Activated CD8-positive, alpha-beta memory T cell treated with anti-CD3 and anti-CD28 coated beads for 4 hours (primary cell): ENCODE results near the gene RABGGTA.

Experiments used
- DNase-seq, 2 donors: peaks; one replicate each; pipeline ENCODE4 v3.0.0-alpha.2; 2020; ENCODE audit warnings: low read depth in 2 of 2

RABGGTA gene

DNA sequence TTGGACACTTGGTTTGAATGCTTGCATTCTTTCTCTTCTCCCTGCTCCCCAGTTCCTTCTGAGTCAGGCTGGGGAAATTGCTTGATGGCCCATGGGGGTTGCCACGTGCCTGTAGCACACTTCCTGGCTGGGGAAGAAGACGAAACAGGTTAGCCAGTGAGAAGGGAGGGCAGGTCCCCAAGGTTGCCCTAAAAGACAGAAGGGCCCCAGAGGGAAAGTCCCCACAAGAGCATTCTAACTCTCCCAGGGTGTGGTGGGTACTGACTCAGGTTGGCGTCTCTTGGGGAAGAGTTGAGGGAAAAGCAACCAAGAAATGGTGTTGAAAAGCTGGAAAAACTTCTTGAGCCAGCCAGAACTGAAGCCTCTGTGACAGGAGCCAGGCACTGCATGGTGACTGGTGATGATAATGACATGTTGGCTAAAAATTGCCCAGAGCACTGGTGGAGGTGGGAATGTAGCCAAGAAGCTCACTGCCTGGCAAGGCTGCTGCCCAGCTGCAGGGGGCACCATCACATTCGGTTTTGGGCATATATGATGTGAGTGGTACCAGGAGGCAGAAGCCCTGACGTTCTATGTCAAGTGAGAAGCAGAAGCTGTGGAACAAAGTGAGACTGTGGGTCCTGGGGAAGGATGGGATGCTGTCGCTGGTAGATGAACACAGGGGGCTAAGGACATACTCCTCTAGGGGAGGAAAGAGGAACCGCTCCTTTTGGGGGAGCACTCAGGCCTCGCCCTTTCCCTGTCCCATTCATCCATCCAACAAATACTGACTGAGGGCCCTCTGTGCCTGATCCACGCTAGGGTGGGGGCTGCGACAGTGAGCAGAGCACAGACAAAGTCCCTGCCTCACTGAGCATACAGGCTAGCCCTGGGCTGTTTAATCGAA lies 8.1 kb upstream of the RABGGTA start:
- DNase-seq: no peak

DNA sequence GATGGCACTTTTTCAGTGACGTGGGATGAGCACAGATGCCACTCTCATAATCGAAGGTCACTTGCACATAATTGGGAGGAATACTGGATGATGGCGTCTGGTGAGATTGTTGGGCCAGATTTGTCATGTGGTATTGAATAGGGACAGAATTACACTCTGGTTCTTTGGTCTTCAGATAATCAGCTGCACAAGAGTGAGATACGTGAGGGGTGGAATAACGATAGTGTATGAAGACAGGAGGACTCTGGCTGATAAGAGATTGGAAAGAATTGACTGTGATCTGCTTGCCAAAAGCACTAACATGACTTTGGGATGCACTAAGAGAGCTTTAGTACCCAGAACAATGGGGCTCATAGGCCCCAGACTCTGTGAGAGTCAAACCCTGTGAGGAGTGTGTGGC lies 7.0 kb upstream of the RABGGTA start:
- no peak for DNase-seq

DNA sequence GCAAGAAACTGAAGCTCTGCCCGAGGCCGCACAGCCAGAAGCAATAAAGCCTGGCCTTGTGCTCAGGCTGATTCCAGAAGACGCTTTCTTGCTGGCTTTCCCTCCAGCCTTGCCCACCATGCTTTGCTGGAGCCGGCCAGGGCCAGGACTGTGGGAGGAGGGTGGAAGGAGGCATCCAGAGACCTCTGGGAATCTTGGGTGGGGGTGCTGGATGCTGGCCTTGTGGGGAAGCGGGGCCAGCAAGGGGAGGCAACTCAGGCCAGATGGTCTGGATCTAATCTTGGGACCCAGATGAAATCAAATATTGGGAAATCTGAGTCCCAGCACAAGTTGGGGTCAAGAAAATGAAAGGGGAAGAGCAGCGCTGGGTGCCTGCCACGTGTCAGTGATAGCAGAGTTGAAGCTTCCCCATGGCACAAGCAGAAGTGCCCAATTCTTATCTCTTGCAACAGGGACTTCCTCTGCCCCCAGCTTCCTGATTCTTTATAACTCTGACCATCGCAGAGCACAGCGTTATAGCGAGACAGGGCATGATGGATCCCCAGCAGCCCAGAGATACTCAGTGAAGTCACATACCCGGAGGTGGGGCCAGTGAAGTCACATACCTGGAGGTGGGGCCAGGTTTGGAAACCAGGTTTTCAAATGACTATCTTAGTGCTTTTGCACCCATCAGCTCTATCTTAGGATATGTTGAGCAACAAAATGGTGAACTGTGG lies 6.4 kb upstream of the RABGGTA start:
- DNase-seq: no peak

DNA sequence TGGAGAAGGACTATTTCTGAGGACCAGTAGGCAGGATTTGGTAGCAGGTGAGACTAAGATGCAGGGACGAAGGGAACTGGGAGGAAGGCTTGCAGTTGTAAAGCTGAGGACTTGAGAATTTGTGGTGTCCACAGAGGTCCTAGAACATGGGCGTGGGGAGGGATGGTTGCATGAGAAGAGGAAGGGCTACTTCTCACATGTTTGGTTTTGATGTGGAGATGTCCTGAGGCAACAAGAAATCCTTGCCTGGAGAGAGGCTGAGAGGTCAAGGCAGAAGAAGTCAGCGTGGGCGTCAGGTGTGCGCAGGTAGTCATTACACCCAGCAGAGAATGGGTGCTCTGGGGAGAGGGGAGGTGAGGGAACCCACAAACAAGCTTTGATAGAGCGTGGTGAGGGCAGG lies 5.7 kb upstream of the RABGGTA start:
- DNase-seq: no peak

DNA sequence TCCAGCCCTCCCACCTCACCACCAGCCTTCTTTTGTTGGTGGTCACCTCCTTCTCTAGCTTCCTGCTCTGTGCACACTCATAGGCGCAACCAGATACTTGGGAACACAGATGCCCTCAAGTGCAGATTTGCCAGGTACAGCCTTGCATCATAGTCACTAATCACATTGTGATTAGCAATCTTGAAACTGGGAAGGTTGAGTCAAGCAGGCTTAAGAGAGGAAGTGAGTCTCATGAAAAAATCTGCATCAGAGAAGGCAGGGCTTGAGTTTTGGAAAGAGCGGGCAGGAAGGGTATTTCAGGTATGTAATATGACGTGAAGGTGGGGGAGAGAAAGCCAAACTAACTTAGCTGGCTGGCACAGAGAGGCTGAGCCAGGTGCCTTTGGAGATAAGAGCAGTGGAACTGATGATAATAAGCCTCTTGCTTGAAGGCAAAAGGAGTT lies 2.7 kb upstream of the RABGGTA start:
- peak in 1 of 2 donors; percentile 23 for DNase-seq

DNA sequence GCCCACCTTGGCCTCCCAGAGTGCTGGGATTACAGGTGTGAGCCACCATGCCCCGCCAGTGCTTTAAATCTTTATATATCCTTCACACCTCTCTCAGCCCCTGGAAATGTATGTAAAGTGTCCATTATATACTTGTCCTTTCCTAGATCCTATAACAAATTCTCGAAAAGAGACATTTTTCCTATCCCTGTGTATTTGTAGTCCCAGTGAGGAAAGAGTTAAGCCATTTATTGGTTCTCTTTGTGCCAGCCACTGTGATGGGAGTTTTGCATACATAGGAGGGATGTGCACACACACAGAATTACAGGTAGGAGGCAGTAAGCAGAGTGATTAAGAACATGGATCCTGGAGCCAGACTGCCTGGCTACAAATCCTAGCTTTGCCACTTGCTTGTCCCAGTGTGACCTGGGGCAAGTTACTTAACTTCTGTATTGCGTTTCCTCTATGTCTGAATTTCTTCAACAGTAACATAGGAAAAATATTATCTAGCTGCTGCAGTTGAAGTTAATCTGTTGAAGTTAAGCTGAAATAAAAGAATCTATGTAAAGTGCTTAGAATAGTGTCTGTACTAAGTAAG lies 2.1 kb upstream of the RABGGTA start:
- no peak for DNase-seq

DNA sequence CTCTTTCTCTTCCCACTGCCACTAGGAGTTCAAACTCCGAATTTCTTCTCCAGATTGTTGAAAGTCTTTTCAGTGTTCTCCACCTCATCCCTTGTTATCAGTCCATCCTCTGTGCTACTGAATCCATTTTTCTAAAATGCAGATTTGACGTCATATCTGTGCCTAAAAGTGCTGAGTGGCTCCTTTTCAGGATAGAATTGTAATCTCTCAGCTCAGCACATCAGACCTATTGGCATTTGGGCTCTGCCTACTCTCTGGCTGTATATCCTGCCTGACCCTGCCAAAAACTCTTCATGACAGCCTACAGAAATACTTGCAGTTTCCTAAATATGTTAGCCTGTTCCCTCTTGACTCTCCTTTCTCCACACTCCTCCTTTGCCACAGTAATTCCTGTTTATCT lies 1.1 kb upstream of the RABGGTA start:
- no peak for DNase-seq

DNA sequence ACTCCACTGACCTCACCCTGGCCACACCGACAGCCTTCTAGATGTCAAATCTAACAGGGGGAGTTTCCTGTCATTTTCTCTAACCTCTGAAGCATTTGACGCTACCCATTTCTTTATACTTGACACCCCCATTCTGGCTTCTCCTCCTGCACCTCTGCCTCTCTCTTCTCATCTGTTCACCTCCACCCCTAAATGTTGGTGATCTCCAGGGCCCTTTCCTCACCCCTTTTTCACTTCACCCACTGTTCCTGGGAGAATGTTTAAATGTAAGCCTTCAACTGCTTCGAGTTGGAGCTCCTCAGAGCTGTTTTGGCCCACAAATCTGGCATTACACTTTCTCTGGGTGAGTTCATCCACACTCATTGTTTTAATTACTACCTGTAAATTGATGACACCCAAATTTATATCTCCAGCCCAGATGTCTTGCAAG lies 452 bp upstream of the RABGGTA start:
- no peak for DNase-seq

DNA sequence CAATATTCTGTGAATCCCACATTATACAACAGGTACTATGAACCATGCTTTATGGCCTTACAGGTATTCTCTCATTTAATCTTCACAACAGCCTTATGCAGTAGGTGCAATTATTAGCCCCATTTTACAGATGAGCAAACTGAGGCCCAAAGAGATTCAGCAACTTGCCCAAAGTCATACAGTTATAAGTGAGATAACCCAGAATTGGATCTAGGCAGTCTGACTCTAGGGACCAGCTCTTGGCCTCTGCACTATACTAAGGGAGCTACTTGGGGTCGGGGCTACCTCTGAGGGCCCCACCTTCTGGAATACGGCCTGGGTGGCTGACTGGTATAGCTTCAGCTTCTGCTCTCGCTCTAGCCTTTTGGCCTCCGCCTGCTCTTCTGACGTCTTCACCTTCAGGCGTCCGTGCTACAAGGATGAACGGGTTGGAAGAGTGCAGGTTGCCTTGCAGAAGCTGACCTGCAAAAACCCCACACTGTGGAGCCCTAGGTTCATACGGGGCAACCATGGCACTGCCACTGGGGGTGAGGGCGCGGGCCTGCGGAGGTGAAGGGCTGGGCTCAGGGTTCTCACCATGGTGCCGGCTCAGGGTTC lies 762 bp downstream of the RABGGTA start:
- no peak for DNase-seq

DNA sequence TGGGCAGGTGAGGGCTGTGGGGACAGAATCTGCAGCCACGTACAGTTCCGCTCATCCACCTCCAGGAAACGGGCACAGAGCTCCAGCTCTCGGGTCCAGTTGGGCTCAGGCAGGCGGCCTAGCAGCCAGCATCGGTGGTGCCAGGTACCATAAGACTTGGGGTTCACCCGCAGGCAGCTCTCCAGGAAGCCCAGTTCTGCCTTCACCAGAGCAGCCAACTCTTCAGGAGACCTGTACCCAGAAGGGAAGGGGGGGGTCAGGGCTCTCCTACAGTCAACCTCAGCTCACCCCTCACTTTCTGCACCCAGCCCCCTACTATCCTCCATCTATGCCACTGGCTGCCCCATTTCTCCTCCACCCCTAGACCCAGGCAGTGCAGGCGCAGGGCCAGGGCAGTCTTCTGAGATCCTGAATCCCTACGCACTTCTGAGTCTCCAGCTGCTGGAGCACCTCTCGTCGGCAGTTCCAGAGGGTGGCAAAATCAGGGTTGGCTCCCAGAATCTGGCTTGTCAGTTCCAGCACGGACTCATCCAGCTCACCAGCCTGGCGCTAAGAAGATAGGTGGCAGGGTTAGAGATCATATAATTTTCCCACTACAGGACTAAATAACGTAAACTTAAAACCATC lies 1.4 kb downstream of the RABGGTA start:
- no peak for DNase-seq

DNA sequence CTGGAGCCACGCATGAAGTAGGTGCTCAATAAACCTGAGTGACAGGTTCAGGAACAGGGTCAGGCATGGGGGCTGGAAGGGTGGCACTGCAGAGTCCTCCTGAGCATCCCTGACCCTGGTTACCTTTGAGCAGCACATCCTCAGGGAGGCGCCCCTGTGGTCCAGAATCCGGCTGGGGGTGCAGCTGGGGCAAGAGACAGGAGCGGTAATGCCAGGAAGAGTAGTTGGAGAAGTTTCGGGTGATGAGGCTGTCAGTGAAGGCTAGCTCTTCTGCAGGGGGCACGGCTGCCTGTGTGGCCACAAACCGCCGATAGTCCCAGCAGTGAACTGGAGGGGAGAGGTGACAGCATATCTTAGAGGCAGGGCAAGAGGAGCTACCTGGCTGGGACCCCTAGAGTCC lies 2.0 kb downstream of the RABGGTA start:
- no peak for DNase-seq

DNA sequence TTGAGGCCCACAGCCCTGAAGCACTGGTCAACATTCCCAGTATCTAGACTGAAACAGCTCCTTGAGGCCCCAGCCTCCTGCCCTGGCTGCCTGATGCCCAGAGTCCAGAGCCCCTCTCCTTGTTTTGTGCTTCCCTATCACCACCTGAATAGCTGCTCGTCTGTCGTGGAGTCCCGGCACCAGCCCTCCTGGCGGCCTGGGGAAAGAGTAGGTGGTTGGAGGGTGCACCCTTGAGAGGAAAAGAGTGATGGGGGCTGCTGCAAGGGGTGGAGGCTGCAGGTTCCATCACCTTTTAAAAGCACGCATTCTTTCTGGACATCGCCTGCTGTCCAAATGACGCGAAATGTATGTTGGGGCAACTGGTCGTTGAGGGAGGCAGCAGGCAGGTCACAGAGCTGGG lies 3.2 kb downstream of the RABGGTA start:
- DNase-seq: no peak

DNA sequence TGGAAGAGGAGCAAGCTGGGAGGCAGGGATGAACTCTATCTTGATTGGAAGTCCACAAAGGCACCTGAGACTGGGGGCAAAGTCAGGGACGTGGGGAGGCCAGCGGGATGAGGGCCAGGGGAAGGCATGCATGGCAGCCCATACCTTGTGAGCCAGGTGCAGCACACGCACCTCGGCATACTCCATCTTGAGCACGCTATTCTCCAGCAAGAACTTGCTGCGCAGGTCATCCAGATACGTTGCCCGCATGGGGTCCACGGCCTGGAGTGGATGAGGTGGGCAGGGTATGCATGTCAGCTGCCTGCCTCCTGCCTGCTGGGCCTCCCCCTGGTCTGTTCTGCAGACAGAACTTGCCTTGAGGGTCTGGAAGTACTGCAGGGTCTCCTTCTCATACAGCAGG lies 3.9 kb downstream of the RABGGTA start:
- DNase-seq: no peak

DNA sequence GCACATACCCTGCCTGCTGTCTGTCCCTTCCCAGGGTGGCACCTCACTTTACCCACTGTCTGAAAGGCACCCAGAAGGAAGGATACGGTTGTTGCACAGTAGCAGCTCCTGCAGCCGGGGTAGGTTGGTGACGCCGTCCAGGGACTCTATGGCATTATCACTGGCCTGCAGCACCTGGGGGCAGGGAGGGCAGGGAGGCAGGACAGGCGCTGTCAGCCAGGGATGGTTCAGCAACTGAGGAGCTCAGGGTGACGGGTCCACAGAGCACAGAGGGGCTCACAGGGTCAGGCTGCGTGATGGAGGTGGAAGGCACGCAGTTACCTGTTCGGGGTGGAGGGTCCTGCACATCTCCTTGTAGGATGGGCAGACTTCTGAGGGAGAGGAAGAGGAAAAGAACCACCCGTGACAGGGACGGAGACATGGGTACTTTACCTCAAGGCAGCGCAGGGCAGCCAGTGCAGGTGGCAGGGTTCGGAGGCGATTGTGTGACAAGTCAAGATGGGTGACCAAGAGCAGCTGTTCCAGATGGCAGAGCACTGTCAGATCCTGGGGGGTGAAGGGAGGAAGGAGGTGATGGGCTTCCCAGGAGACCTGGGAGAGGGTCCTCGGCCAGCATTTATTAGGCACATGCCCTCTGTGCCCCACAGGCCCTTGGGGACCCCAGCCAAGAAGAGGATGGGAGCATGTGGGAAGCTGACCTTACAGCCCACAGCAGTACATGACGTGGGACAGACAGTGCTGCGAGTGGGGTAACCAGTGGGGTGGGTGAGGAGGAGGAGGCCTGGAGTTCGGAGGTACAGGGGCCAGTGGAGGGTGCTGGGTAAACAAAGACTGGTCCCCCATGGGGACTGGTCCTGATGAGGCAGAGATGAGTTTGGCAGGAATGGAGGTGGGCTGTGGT lies 4.8 kb downstream of the RABGGTA start:
- DNase-seq: no peak

DNA sequence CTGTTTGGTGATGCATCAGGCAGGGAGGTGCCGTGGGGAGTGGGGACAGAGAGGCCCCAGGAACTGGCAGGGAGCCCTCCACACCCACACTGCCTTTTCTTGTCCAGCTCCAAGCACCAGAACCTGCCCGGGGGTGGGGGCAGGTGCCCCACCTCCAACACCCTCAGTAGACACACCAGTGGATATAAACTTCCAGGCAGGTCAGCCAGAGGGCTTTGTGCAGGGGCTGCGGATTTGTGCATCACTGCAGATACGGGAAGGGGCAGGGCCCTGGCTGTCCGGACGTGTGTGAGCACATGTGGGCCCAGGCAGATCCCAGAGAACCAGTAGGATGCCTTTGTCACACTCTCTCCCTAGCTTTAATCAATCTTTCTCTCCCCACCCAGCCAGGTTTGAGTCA lies 7.1 kb downstream of the RABGGTA start:
- DNase-seq: no peak

DNA sequence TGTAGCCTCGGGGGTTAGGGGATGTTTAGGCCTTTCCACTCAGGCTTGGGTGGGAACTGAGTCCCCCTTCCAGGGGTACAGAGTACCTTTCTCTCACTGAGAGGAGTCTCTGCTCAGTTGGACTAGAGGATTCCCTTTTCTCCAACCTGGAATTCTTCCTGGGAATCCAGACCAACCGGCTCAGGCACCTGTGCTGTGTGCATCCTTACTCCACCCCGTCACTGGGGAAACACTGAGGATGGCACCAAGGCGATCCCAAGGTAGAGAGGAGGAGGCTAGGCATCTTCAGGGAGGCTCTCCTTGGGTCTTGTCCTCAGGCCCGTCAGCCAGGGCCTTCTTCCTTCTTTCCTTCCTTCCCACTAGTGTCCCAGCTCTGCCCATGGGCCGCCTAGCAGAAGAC lies 7.5 kb downstream of the RABGGTA start:
- DNase-seq: no peak

DNA sequence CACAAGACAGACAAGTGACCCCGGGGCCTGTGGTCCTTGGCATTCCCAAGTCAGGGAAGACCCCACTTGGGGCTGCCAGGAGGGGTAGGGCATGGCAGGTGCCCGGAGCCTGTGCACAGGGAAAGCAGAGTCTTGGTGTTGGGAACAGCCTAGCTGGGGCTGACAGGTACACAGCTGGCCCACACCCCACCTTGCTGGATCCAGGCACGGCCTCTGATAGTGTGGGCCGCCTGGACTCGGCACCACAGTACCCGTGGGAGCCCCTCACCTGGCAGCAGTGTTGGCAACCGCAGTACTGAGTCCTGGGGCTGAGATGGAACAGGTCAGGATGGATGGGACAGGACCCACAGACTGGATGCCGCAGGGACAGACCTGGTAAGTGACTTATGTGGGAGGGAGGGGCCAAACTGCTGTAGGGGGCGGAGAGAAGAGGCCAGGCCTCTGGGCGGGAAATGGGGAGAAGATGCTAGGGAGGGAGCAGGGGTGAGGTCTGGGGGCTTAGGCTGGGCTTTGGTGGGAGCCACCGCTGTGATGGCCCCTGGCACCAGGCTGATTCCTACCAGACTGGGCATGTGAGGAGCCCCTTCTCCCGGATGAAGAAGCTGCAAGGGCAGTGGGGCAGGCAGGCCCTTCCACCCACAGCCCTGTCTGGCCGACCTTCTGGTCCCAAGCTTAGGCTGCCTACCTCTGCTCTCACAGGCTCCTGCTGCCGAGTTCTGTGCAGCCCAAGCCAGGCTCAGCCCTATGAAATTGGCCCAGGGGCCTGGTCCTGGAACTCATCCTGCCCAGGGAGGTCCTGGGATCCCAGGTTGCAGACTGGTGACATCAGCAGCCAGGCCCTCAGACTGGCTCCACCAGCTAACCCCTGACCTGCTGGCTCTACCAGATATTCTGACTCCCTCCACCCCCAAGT lies 8.3 kb downstream of the RABGGTA start, which contains the start of gene TGM1:
Gene TGM1, minus strand, starts transcription at position 357 of the 913 bp plus-strand sequence. CDS start 825 bp downstream, outside the sequence.
- DNase-seq: no peak

DNA sequence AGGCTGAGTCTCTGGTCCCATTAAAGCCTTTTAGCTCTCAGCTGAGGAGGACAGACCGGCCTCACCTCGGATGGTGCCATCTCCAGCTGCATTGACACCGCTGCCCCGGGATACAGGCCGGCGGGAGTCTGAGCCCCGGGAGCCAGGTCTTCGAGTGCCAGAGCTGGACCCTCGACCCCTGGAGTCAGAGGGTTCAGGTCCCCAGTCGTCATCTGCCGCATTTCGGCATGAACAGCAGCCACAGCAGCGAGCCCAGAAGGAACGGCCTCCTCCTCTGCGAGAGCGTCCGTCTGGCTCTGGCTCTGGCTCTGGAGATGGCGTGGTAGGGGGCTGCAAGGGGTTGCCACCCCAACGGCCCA lies 9.4 kb downstream of the RABGGTA start:
- DNase-seq: no peak

DNA sequence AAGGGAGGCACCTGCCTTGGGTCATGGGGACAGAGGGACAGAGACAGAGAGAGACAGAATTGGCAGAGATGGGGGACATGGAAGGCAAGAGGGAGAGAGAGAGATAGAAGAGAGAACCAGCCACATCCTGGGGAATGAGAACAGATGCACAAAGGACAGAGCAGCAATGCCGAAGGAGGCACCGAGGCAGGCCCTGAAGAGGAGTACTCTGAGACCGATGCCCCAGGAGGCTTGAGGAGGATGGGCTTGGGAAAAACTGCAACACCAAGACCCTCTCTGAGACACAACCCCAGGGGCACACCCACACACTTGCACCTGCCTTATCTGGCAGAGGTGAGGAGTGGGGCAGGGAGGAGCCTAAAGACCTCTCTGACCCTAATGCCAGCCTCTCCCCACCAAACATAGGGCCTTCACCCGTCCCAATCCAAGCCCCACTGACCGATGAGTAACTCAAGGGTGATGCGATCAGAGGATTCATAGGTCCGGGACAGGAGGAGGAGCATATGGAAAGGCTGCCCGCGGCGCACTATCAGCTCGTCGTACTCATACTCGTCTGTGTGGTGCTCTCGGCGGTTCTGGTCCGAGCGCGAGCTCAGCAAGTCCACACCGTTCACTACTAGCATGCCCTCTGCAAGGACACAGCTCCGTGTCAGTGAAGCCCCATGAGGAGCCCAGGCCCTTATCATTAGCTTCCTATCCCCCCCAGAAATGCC lies 10.0 kb downstream of the RABGGTA start:
- no peak for DNase-seq
